CD4-positive, alpha-beta T cell treated with Interleukin-21 for 1 hour (primary cell): ENCODE results near the gene TSC1.

Source experiments
- DNase-seq: peaks from one replicate; pipeline ENCODE4 v3.0.0-alpha.2; 2020

Gene TSC1

DNA sequence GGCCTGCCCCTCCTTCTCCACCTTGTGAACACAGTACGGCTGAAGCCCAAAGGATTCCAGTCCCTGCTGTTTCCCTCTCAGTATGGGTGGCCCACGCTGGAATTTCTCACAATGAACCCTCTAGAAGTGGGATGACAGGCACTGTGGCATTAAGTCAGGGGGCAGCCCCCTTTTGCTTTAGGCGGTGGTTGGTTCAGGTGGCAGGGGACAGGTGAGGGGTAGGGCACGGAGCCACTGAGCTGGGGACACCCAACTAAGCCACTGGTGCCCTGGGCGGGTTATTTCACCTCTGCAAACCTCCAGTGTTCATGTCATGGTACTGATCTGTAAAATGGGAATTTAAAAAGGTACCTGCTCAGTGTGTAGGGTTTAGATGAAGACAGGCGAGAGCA lies 58.1 kb downstream of the TSC1 start:
- no peak for DNase-seq

DNA sequence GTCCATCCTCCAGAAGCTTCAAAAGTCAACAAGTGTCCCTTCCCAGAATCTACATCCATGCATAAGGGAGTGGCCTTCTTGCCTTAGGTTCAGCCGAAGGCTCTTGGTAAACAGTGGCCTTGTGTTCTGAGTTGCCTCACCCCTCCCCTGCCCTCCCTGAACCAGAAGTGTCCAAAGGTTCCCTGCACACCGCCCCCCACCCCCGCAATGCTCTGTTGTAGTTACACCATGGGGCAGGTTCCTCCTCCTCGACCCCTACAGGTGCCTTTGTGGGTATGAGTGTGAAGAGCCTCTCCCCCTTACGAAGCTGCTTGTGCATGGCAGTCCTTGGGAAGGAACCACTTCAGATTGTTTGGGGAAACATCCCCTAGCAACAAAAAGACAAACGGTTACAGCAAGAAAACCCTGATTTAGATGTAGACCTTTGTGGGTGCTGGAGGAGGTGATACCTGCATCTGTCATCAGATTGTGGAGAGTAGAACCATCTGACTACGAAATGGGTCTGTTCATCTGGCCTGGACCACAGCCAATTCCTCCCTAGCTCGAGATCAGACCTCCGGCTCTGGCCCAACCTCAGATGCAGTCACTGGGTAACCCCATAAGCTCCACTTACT lies 58.6 kb downstream of the TSC1 start:
- no peak for DNase-seq

DNA sequence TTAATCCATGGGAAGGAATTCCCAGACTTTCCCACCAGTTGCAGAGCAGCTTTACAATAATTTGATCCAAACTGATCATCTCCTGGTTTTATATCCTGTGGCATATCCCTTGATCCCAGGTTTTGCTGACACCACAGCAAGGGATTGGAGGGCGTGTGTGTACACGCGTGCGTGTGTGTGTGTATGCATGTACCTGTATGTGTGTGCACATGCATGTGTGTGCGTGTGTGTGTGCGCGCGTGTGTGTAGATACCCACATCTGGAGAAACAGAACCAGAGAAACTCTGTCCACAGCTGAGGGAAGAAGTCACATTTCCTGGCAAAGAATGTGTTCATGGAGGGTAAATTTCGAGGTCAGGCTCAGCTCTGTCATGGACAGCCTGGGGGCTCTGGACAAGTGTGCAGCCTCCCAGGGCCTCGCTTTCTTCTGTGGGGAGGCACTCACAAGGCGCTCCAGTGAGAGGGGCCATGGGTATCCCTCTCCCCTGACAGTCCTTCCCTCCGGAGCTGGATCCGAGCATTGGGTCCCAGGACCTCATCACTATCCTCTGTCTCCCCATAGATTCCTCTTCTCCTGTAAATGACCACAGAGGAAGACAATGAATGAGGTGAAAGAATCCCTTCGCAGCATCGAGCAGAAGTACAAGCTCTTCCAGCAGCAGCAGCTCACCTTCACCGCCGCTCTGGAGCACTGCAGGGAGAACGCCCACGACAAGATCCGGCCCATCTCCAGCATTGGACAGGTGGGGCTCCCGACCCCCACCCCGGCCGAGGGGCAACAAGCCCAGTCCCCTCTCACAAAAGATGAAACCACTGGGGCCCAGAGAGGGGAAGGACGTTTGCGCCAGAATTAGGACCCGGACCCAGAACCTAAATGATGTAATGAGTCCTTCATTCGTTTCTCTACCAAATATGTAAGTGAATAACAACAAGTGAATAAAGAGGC lies 60.8 kb downstream of the TSC1 start:
- no peak for DNase-seq

DNA sequence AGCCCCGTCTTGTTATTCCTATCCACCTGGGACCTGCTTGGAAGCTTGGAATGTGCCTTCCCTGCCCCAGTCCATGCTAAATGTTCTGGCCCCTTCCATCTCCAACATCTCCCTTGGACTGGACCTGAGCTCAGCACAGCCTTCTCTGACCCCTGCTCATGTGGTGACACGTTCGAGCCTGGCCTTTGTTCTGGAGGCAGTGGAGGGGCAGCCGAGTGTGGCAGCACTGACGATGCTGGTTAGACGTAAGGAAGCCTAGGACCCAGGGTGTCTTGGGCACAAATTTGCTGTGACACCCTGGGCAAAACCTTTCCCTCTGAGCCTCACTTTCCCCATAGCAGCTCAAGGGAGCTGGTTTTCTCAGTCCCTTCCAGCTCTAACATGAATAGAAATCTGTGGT lies 61.8 kb downstream of the TSC1 start:
- no peak for DNase-seq

DNA sequence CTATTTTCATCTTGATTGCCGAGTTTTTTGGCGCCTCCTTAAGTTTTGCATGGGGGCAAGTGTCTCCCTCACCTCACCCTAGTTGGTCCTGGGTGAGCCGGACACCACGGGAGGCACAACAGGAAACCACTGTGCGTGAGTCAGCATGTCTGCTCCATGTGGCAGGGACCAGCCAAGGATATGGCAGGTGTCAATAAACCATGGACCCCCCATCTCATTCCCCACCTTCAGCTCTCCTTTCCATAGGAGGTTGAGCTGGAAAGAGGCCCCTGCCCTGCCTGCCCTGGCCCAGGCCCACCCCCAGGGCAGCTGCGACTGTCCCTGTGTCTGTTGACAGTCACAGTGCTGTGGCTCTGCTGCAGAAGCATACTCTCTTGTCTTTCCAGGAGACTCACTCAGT lies 62.6 kb downstream of the TSC1 start:
- no peak for DNase-seq

DNA sequence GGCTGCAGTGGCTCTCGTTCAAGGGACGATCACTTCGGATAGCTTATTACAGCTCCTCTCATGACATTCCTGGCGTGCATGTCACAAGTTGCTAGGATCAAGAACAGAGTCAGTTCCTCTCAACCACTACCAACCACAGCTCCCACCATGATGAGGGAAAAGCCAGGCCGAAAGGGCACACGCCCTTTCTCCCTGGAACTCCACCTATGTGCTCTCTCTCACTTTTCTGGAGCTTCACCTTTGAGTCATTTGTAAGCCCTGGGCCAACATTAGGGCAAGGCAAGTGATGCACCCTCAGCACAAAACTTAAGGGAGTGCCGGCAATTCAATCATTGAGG lies 64.1 kb downstream of the TSC1 start:
- DNase-seq, result no peak

DNA sequence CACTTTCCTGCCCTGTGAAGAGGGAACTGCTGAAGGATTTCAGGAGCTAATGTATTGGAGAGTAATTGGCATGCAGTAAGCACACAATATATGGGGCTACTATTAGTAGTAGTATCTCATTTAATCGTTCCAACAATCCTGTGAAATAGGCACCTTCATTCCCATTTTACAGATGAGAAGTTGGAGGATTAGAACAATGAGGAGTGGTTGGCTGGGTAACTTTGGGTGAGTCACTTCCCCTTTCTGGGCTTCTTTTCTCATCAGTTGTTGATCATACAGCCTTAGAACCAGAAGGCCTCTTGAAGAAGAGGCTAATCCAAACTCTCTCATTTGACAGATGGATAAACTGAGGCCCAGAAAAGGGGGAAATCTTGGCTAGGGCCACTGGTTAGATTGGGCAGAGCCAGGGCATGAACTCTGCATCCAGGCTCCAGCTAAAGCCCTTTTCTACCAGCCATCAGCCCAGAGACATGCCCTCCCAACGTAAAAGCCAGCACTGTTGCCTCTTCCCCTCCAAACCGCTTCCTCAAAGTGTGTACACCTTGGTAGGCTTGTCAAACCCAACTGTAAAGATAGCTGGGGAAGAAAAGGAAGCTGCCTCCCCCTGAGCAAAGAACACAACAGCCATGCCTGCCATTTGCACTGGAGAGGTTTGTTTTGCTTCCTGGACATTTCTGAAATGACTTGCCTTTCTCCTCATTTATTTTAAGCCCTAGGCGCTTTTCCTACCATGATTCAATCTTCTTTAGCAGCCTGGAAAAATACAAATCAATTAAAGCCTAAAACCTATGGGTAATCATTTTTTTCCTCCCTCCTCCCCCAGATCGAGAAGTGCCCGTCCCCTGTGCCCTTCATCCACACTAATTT lies 64.7 kb downstream of the TSC1 start:
- no peak for DNase-seq

DNA sequence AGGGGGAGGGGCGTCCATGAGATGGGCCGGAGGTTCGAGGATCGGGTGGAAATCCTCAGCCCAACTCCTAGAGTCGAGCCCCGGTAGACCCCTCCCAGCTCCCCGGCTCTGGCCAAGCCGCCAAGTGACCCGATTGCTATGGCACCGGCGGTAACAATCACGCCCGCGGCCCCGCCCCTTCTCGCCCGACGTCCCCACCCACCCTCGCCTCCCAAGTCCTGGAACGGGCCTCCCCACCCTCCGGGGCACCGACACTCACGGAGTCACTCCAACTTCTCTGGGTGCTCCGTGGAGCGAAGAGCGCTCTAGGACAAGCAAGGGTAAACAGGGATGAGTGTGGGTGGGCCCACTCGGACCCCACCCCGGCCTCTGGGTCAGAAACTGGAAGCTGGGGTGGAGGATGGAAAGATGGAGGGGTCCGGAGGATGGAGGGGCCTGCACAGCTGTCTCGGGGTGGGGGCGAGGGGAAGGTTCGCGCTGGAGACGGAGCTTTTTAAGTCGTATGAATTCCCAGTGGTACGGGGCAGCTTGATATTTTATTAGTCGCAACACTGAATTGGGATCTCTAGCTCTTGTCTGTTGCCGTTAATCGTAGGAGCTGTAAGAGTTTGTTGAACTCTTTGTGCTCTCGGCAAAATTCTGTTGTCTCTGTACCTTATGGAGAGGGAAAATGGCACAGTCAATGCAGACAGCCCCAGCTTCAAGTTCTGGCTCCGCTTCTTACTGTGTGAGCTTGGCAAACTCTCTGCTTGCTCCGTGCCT lies 65.5 kb downstream of the TSC1 start, which contains the start of gene SPACA9:
Gene SPACA9 (plus strand): TSS at position 204 of the 762 bp plus-strand sequence. CDS start 5,050 bp downstream, outside the sequence.
- peak; percentile 40 for DNase-seq

DNA sequence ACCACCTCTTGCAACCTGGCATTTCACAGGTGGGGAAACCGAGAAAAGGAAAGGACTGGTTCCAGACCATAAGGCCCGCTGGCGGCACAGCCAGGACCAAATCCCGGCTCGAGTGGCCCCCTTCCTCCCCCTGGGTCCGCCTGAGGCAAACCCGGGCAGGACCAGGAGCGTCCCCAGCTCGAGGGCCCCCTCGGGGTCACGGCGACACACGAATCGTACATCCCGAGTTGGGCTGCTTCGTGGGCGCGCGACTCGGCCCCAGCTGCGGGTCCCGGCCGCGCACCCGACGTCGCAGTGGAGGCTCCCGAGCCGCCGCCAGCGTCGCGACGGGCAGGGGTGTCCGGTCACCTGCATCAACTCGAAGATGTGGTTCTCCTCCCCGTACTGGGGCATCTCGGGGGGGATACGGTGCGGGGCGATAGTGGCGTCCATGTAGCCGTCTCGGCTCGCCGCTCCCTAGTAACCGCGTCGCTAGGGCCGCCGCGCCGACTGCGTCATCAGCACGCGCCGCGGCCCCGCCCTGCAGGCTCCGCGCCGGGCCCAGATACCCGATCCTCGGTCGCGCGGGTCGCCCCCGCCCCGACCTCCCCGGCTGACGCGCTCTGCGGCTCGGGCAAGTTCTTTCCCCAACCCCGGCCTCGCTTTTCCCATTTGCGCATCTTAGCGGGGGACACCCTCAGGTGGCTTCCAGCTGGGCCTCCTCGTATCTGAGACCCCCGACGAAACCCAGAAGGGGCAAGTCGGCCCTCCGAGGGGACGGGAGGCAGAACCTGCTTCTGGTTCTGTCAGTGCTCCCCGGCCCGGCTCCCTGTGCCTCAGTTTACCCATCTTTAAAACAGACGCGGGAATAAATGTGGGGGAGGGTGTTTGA lies 66.4 kb downstream of the TSC1 start, which contains the start of gene AK8:
Gene AK8 (minus strand): TSS at position 461 of the 871 bp plus-strand sequence. CDS start 29 bp downstream, at position 432.
- peak; percentile 80 for DNase-seq

DNA sequence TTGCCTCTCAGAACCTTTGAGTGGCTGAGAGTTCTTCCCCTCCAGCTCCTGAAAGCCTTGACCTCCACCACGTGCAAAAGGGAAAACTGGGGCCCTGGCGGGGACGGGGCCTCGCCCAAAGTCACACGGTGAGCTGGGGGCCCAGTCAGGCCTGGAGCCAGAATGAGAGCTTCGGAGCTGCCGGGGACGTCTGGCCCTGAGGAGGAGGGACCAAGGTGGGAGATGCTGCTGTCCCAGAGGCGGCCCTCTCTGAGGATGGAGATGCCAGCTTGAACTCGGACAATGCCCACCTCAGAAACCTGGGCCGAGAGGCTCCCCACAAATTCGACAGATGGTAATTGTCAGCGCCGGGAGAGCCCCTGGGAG lies 67.0 kb downstream of the TSC1 start:
- DNase-seq, result no peak

DNA sequence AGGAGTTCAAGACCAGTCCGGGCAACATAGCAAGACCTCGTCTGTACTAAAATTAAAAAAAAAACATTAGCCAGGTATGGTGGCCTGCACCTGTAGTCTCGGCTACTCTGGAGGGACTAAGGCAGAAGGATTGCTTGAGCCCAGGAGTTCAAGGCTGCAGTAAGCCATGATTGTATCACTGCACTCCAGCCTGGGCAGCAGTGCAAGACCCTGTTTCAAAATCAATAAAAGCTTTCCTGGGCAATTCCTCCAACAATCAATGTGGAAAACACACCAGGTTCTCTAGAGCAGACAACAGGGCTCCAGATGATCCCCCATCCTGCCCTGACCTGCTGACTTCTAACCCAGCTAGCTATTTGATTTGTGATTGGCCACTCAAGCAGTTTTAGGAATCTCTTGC lies 67.6 kb downstream of the TSC1 start:
- DNase-seq, result no peak

DNA sequence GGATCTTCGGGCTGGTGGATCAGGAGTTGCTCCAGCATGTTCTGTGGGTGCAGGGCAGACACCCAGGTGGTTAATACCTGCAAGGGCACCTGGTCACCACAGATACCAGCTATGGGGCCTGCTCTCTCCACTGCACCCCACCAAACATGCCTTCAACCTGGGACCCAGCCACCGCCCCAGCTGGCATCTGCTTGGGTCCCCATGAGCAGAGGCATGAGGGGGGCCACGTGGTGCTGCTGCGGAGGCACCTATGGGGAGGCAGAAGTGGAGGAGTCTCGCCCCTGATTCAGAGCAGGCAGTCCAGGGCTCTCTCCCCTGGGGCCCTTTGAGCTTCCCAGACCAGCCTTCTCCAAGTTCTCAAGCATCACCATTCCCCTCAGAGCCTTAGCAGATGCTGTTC lies 69.3 kb downstream of the TSC1 start:
- no peak for DNase-seq

DNA sequence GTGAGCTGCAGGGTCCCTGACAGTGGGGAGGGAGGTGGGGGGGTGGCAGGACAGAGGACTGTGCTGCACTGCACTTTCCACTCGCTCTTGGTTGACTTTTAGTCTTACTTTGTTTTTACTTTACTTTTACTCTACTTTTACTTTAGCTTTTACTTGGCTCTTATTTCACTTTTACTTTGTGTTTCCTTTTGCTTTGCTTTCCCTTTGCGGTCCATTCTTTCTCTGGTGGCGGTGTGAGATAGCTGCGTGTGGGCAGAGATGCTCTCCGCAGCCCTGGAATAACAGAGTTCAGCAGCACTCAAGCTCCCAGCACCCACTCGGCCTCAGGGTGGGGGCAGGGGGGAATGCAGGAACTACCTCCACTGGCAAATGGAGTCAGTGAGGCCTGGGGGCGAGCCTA lies 71.0 kb downstream of the TSC1 start:
- no peak for DNase-seq

DNA sequence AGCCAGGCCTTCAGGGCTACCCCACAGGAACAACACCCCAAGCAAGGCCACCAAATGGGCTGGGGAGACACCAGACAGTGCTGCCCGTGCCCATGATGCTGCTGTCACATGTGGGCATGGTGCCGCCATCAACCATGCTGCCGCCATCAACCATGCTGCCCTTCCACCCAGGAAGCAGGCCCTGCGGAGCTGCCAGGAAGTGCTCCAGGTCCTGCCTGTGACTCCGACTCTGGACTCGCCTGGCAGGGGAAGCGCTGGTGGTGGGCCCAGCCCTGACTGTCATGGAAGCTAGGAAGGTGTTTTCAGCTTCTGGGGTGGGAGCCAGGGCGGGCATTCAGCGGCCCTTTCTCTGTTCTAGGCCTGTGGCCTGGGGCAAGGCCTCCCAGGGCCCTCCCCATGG lies 75.2 kb downstream of the TSC1 start:
- no peak for DNase-seq

DNA sequence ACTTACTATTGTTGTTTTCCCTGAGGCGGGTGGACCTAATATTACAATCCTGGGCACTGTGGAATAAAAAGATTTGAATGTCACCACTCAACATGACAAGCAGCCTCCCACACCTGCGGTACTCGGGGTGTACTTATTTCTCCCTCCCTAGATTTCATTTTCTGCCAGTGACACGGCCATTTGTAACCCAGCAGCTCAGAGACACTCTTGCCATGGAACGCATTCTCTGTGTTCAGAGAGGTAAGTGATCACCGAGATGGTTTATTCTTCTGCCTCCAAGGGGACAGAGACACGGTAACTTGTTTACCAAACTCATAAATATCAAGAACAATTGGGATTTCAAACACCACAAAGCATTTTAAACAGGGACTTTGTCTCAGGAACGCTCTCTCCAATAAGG lies 77.5 kb downstream of the TSC1 start:
- no peak for DNase-seq

DNA sequence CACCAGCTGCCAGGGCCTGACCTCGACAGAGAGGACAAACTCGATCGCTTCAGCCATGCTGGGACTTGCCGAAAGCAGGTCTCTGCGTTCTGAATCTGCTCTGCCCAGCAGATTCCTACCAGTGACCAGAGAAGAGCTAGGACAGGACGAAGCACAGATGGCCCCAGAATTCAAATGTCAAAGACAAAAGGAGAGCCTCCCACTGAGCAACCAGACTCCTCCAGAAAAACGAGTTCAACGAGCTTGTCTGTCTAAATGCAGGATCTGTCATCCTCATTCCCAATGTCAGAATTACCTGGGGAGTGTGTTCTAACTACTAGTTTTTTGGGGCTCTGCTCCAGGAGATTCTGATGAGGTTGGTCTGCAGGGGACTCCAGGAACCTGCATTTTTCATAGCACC lies 79.7 kb downstream of the TSC1 start:
- no peak for DNase-seq

DNA sequence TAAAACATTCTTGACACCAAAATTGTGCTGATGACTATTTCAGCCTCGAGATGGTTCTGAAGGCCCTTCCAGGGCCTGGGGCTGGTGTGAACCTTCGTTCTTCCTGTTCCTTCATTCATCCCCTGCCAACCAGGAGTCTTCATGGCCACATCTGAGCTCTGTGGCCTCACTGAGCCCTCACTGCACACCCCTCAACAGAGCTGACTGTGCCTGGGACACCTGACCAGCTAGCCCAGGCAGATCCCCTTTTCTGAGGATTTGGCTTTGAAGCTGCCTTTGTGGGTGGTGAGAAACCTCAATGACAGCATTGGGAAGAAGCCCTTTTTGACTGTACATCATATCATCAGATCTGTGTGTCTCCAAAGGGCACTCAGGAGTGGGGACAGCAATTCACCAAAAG lies 80.1 kb downstream of the TSC1 start:
- DNase-seq, result no peak

DNA sequence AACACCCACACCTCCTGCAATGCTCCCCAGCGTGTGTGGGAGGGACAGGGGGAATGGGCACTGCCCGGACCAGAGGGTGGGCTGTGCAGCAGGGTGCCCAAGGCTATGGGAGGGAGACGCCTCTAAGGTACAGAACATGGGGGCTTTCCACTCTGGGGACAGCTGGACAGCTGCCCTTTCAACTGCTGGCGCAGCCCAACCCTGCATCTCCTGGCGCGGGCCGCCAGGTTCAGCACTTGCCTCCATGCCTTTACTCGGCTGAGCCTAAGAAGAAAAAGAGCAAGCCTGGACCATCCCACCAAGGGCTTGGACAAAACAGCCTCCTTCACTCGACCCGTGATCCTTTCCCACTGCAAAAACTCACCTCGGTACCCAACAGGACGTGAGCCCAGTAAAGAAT lies 81.3 kb downstream of the TSC1 start:
- no peak for DNase-seq

DNA sequence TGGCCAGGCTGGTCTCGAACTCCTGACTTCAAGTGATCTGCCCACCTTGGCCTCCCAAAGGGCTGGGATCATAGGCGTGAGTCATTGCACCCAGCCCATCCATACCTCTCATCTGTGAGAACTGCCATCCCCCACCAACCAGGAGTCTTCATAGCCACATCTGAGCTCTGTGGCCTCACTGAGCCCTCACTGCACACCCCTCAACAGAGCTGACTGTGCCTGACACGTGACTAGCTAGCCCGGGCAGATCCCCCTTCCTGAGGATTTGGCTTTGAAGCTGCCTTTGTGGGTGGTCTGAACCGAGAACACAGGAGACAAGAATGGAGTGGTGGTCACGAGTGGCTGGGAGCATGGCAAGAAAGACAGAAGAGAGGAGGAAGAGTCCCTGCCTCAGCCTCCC lies 81.9 kb downstream of the TSC1 start:
- no peak for DNase-seq

DNA sequence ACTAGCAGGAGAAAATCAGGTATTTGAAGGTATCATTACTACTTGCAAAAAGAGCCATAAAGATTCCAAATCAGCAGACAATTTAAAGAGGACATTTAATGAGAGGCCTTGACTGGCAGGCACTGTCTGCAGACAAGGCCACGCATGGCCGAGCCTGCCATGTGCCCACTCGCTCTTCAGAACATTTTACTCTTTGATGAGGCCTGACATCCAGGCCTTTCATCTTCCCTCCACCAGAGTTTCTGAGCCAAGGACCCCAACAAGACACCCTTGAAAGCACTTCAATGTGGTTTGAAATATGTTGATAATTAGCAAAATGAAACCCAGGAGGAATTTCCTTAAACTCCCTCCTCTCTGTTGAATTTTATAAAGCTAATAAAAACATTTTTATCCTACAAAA lies 82.8 kb downstream of the TSC1 start:
- no peak for DNase-seq

DNA sequence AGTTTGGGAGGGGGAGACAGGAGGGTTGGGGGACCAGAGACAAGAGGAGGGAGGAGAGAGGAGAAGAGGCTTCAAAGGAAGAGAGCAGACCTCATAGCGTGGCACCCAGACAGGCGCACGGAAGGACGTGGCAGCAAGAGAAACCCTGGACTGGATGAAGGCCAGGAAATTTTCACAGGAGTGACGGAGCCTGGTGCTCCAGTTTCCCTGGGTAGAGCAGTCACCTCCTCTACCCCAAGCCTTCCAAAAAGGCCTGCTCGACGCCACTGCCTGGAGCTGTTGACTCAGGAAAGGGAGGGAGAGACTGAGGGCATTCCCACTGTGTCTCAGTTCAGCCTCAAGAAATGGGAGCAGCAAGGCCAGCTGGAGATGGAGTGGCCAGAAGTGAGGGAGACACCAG lies 85.7 kb downstream of the TSC1 start:
- no peak for DNase-seq
